Thoracic aorta endothelial cell (primary cell): ENCODE data around the gene ERICH2. TPM values are rescaled to one million over a fixed set of nuclear protein-coding genes. Genes with fewer than 3 reads are reported as not detected.

Source experiments
- small RNA-seq: library from RNA; depleted of rRNA; stranded (forward); fragments of <200 nt; gene quantifications from one replicate; pipeline ENCODE3, GENCODE V24; 2012
- total RNA-seq: library from RNA; depleted of rRNA; stranded (reverse); fragments of >200 nt; gene quantifications from 2 replicates; pipeline ENCODE4 v1.2.3, GENCODE V29; 2012

ERICH2 gene
- total RNA-seq: not detected in 2 replicates

DNA sequence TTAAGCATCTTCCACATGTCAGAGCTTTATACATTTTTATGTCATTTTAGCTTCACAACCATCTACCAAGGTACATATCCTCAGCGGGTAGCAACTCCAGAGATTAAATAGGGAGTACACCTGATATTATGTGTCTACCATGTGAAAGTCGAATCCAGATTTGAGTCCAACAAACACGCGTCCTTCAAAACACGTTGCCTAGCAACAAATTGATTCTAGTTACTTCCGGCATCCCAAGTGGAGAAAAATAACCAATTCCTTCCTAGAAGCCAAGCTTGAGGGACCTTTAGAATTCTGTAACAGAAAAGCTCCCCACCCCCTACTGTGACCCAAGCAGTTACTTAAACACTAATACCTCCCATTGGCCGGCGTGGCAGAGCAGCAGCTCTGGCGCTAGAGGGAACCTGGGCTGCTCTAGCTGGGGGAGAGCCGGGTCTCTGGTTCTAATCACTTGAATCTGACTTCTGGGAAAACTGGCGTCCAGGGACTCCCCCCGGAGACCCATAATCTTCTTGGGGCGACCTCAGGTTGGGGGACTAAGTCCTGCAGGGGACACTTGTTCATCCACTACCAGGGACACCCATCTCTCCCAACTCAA is at the start of gene ERICH2:
TSS of gene ERICH2 (plus strand) at position 371 of the 598 bp plus-strand sequence. CDS start 304 bp downstream, outside the sequence.

GRCh38 chr2:170816504-170817092 is 46.4 kb downstream of the ERICH2 start, which contains the start of gene GAD1:
Gene GAD1, plus strand, starts transcription at chr2:170816887. Its CDS starts 1,705 bp downstream, at chr2:170818592.

Small RNAs within 50 kb of the gene (small RNA-seq; reads per million reads assigned to genes)
- not detected for gene RF00019

Other genes with a start within 250 kb of the ERICH2 start
- not detected in 2 replicates for gene SP5, start 55.0 kb upstream of the ERICH2 start, total RNA-seq
- 0.14 and 0.66 TPM in 2 replicates for gene GAD1, start 46.5 kb downstream of the ERICH2 start, total RNA-seq
- gene GORASP2, start 158.9 kb downstream of the ERICH2 start, total RNA-seq: 70.1 and 75.8 TPM in 2 replicates